K562 (cell line): Measurements from ENCODE around the gene AHSG. TPM values are rescaled to one million over a fixed set of nuclear protein-coding genes. Genes with fewer than 3 reads are reported as not detected.

Experiments
- ARNT ChIP-seq, 2 experiments: fragments of 450-650 bp; IDR thresholded peaks; 2 replicates each; pipeline ENCODE4 v1.6.1; 2016; ENCODE audit warnings: mild to moderate bottlenecking in 1 of 2
- CTBP1 ChIP-seq: fragments of 450-650 bp; IDR thresholded peaks from 2 replicates; pipeline ENCODE4 v1.6.1; 2016; ENCODE audit warnings: borderline replicate concordance
- RUNX1 ChIP-seq: sonication (generic); IDR thresholded peaks from 2 replicates; pipeline ENCODE4 v1.6.1; 2016; ENCODE audit warnings: antibody characterized with exemption, low read depth
- SREBF1 ChIP-seq: fragments of 150-350 bp; IDR thresholded peaks from 2 replicates; pipeline ENCODE4 v1.6.1; 2014; ENCODE audit warnings: antibody characterized with exemption, low read depth, low read length, borderline replicate concordance
- TAF7 ChIP-seq: fragments of 450-650 bp; IDR thresholded peaks from 2 replicates; pipeline ENCODE4 v1.6.1; 2016; ENCODE audit warnings: missing genetic modification characterization, missing compliant biosample characterization
- ZBTB7A ChIP-seq: IDR thresholded peaks from 2 replicates; pipeline ENCODE4 v1.6.1; 2011; ENCODE audit warnings: low read depth, mild to moderate bottlenecking, low read length, moderate library complexity, borderline replicate concordance; ENCODE audit not compliant: control insufficient read depth
- polyA plus RNA-seq, 8 experiments: library from polyadenylated mRNA; depleted of rRNA in 4 of 8; stranded (reverse) in 5 of 8; unstranded in 3 of 8; fragments of >200 nt; fragmentation: Nextera tagmentation in 2 of 8; fragmentation: Illumina TruSeq in 1 of 8; extraction: Ambion mirVana in 2 of 8; extraction: Trizol in 1 of 8; gene quantifications; 2 replicates each; pipeline versions ENCODE4 v1.2.1 to v1.2.3, GENCODE V29; 2011 to 2014; ENCODE audit warnings: inconsistent platforms in 1 of 8, missing spikeins in 1 of 8
- total RNA-seq, 7 experiments: library from RNA; depleted of rRNA in 6 of 7; stranded (reverse); fragments of >200 nt in 6 of 7; fragmentation: Illumina TruSeq in 2 of 7; extraction: Trizol in 2 of 7; gene quantifications; 2 replicates each; pipeline versions ENCODE4 v1.2.1 to v1.2.3, GENCODE V29; 2011 to 2021; ENCODE audit warnings: low replicate concordance in 1 of 7
- TF ChIP-seq, protein P1 (sequence below): fragments of 200-600 bp; sonication (generic); IDR thresholded peaks from one replicate; pipeline ENCODE4 v1.6.1; 2012; ENCODE audit warnings: mild to moderate bottlenecking, low read depth, low read length, inconsistent platforms
- TF ChIP-seq, protein P2 (sequence below), 2 experiments: IDR thresholded peaks in 1 of 2; conservative IDR thresholded peaks in 1 of 2; 2 replicates each; pipeline ENCODE4 v1.6.1; 2016; ENCODE audit warnings: low read depth in 2 of 2, mild to moderate bottlenecking in 1 of 2, missing compliant biosample characterization in 1 of 2, missing genetic modification characterization in 1 of 2, moderate library complexity in 1 of 2
- TF ChIP-seq, protein P3 (sequence below): IDR thresholded peaks from 2 replicates; pipeline ENCODE4 v1.6.1; 2011; ENCODE audit warnings: borderline replicate concordance, low read depth, mild to moderate bottlenecking, moderate library complexity, low read length; ENCODE audit not compliant: insufficient read depth, poor library complexity, severe bottlenecking

Gene AHSG
- total and polyA plus RNA-seq, 9 of the 15 experiments (the other 6 are each of a cell fraction or from before 2014, with no cell fraction given), result 0.69 TPM; not detected in 8

DNA sequence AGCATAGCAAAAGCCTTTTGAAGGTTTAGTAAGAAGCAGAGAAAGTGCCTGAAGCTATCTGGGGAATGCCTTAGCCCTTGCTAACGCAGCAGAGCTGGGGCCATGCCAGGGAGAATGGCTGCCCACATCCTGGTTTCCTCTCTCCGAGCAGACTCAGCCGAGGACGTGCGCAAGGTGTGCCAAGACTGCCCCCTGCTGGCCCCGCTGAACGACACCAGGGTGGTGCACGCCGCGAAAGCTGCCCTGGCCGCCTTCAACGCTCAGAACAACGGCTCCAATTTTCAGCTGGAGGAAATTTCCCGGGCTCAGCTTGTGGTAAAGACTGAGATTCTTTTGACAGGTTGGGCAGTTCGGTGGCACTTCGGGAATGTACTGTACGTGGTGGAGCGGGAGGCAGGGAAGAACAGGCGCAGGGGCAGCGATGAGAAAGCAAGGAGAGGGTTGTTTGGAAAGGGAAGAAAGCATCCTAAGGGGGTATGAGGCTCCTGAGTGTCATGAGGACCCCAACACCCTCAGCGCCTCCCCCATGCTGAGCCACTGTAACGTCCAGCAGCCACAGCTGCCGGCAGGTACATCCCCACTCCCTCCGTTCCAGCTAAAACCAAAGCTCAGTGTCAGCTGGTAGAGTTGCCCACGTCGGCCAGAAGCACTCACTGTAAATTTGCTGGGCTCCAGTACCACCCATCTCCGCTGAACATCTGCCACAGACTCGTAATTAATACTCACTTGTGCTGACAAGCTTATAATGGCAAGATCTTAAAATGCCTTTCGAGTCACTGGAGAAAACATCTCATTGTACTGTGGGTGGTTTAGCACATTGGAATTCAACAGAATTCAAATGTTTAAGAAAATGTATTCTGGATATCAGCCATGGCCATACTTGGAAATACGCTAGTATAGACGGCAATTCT, 4.4 kb downstream of the AHSG start (continued):
- TF ChIP-seq, protein P1, sequence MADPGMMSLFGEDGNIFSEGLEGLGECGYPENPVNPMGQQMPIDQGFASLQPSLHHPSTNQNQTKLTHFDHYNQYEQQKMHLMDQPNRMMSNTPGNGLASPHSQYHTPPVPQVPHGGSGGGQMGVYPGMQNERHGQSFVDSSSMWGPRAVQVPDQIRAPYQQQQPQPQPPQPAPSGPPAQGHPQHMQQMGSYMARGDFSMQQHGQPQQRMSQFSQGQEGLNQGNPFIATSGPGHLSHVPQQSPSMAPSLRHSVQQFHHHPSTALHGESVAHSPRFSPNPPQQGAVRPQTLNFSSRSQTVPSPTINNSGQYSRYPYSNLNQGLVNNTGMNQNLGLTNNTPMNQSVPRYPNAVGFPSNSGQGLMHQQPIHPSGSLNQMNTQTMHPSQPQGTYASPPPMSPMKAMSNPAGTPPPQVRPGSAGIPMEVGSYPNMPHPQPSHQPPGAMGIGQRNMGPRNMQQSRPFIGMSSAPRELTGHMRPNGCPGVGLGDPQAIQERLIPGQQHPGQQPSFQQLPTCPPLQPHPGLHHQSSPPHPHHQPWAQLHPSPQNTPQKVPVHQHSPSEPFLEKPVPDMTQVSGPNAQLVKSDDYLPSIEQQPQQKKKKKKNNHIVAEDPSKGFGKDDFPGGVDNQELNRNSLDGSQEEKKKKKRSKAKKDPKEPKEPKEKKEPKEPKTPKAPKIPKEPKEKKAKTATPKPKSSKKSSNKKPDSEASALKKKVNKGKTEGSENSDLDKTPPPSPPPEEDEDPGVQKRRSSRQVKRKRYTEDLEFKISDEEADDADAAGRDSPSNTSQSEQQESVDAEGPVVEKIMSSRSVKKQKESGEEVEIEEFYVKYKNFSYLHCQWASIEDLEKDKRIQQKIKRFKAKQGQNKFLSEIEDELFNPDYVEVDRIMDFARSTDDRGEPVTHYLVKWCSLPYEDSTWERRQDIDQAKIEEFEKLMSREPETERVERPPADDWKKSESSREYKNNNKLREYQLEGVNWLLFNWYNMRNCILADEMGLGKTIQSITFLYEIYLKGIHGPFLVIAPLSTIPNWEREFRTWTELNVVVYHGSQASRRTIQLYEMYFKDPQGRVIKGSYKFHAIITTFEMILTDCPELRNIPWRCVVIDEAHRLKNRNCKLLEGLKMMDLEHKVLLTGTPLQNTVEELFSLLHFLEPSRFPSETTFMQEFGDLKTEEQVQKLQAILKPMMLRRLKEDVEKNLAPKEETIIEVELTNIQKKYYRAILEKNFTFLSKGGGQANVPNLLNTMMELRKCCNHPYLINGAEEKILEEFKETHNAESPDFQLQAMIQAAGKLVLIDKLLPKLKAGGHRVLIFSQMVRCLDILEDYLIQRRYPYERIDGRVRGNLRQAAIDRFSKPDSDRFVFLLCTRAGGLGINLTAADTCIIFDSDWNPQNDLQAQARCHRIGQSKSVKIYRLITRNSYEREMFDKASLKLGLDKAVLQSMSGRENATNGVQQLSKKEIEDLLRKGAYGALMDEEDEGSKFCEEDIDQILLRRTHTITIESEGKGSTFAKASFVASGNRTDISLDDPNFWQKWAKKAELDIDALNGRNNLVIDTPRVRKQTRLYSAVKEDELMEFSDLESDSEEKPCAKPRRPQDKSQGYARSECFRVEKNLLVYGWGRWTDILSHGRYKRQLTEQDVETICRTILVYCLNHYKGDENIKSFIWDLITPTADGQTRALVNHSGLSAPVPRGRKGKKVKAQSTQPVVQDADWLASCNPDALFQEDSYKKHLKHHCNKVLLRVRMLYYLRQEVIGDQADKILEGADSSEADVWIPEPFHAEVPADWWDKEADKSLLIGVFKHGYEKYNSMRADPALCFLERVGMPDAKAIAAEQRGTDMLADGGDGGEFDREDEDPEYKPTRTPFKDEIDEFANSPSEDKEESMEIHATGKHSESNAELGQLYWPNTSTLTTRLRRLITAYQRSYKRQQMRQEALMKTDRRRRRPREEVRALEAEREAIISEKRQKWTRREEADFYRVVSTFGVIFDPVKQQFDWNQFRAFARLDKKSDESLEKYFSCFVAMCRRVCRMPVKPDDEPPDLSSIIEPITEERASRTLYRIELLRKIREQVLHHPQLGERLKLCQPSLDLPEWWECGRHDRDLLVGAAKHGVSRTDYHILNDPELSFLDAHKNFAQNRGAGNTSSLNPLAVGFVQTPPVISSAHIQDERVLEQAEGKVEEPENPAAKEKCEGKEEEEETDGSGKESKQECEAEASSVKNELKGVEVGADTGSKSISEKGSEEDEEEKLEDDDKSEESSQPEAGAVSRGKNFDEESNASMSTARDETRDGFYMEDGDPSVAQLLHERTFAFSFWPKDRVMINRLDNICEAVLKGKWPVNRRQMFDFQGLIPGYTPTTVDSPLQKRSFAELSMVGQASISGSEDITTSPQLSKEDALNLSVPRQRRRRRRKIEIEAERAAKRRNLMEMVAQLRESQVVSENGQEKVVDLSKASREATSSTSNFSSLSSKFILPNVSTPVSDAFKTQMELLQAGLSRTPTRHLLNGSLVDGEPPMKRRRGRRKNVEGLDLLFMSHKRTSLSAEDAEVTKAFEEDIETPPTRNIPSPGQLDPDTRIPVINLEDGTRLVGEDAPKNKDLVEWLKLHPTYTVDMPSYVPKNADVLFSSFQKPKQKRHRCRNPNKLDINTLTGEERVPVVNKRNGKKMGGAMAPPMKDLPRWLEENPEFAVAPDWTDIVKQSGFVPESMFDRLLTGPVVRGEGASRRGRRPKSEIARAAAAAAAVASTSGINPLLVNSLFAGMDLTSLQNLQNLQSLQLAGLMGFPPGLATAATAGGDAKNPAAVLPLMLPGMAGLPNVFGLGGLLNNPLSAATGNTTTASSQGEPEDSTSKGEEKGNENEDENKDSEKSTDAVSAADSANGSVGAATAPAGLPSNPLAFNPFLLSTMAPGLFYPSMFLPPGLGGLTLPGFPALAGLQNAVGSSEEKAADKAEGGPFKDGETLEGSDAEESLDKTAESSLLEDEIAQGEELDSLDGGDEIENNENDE, result no peak
- TF ChIP-seq ZBTB7A (no peak), CTBP1 (peak; percentile 61; the same call in 1 of the 2 replicates), SREBF1 (no peak), TAF7 (tag) (no peak), RUNX1 (no peak), ARNT (IDR thresholded peaks at IDR 0.05) (no peak)
- TF ChIP-seq, protein P2, sequence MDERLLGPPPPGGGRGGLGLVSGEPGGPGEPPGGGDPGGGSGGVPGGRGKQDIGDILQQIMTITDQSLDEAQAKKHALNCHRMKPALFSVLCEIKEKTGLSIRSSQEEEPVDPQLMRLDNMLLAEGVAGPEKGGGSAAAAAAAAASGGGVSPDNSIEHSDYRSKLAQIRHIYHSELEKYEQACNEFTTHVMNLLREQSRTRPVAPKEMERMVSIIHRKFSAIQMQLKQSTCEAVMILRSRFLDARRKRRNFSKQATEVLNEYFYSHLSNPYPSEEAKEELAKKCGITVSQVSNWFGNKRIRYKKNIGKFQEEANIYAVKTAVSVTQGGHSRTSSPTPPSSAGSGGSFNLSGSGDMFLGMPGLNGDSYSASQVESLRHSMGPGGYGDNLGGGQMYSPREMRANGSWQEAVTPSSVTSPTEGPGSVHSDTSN (CRISPR knock-in tag; IDR thresholded peaks at IDR 0.05; ENCODE audit: low read depth), result no peak
- TF ChIP-seq, protein P2 (tag; conservative IDR thresholded peaks at IDR 0.05; ENCODE audit: low read depth), result no peak
- TF ChIP-seq, protein P3, sequence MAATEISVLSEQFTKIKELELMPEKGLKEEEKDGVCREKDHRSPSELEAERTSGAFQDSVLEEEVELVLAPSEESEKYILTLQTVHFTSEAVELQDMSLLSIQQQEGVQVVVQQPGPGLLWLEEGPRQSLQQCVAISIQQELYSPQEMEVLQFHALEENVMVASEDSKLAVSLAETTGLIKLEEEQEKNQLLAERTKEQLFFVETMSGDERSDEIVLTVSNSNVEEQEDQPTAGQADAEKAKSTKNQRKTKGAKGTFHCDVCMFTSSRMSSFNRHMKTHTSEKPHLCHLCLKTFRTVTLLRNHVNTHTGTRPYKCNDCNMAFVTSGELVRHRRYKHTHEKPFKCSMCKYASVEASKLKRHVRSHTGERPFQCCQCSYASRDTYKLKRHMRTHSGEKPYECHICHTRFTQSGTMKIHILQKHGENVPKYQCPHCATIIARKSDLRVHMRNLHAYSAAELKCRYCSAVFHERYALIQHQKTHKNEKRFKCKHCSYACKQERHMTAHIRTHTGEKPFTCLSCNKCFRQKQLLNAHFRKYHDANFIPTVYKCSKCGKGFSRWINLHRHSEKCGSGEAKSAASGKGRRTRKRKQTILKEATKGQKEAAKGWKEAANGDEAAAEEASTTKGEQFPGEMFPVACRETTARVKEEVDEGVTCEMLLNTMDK, result peak; percentile 69
